ENCODE results near the gene PHF2. TPM values are rescaled to one million over a fixed set of nuclear protein-coding genes. Genes with fewer than 3 reads are reported as not detected.

Gene PHF2
- total RNA-seq, 1 donor from 2014 or later, result 27.4 TPM

GRCh38 chr9:93673021-93673838 is 96.8 kb downstream of the PHF2 start:
- Histone ChIP-seq H3K27ac (replicated peaks) (peak overlapping the region; percentile 38), H3K9me3 (replicated peaks) (no peaks in the 10 kb centered on the region), H3K27me3 (ENCODE audit: low read depth) (no peaks in the 10 kb centered on the region), H3K36me3 (peaks cover 47% of the 10 kb centered on the region), H3K4me3 (no peak overlapping the region), H3K4me1 (peaks cover 9% of the 10 kb centered on the region)
- intact Hi-C loops (cut with micrococcal nuclease), result no loop called here
- DNase-seq, result peak; percentile 73
- TF ChIP-seq, protein P1, sequence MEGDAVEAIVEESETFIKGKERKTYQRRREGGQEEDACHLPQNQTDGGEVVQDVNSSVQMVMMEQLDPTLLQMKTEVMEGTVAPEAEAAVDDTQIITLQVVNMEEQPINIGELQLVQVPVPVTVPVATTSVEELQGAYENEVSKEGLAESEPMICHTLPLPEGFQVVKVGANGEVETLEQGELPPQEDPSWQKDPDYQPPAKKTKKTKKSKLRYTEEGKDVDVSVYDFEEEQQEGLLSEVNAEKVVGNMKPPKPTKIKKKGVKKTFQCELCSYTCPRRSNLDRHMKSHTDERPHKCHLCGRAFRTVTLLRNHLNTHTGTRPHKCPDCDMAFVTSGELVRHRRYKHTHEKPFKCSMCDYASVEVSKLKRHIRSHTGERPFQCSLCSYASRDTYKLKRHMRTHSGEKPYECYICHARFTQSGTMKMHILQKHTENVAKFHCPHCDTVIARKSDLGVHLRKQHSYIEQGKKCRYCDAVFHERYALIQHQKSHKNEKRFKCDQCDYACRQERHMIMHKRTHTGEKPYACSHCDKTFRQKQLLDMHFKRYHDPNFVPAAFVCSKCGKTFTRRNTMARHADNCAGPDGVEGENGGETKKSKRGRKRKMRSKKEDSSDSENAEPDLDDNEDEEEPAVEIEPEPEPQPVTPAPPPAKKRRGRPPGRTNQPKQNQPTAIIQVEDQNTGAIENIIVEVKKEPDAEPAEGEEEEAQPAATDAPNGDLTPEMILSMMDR (IDR thresholded peaks at IDR 0.05; ENCODE audit: borderline replicate concordance), result no peak

DNA sequence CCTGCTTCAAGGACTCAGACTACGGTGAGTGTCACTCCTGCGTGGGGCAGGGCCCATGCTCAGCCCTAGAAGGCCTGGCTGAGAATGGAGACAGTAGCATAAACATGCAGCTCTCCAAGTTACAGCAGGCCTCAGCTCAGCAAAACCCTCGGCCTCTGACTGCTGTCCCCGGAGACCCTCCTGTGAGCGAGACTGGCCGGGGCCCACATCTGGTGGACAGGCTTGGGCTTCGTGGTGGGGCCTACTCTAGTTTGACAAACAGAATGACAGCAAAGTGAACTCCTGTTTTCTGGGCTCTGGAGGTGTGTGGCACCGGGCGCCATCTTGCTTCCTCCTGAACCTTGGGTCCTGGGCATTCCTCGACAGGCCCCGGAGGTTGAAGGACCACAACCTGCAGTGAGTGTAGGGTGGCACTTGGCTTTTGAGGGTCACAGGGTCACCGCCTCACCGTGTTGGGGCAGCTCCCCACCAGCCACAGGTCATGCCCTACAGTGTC is 97.5 kb downstream of the PHF2 start:
- H3K9me3 ChIP-seq (replicated peaks), result no peaks in the 10 kb centered on the region
- peaks cover 9% of the 10 kb centered on the region for H3K4me1 ChIP-seq
- H3K36me3 ChIP-seq, result peaks cover 50% of the 10 kb centered on the region
- no peaks in the 10 kb centered on the region for H3K27me3 ChIP-seq (ENCODE audit: low read depth)
- intact Hi-C loops (cut with micrococcal nuclease), result no loop called here
- TF ChIP-seq, protein P1 (IDR thresholded peaks at IDR 0.05; ENCODE audit: borderline replicate concordance), result no peak
- DNase-seq, result peak; percentile 13
- H3K4me3 ChIP-seq, result no peak overlapping the region
- peak overlapping the region; percentile 38 for H3K27ac ChIP-seq (replicated peaks)

DNA sequence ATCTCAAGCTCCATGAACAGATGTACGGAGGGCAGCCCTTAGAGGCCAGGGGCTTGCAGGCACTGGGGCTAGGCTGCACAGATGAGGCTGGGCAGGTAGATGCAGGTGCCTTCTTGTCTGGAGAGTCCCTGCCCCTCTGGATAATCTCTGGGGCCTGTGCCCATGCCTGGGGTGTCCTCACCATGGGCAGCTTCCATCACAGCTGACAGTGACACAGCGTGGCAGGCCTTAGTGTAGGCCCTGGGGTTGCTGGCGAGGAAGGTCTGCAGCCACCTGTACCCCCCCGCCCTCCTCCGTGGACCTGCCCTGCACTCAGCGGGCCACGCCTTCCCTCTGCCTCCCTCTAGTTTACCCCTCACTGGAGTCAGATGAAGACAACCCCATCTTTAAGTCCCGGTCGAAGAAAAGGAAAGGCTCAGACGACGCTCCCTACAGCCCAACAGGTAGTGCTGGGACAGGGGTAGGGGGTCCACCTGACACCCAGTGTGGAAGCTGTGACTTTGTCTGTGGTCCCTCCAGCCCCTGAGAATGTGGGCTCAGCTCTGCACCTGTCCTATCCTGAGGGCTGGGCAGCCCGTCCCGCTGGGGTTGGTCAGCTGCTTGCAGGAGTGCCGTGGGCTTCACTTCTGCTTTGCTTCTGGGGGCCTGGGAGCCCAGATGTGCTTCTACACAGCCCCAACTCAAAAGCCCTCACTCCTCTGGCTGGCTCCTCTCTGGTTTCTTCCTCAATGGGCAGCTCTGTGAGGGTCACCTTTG is 98.4 kb downstream of the PHF2 start:
- DNase-seq, result peak; percentile 8
- peaks cover 9% of the 10 kb centered on the region for H3K4me1 ChIP-seq
- TF ChIP-seq, protein P1 (IDR thresholded peaks at IDR 0.05; ENCODE audit: borderline replicate concordance), result no peak
- H3K27me3 ChIP-seq (ENCODE audit: low read depth), result no peaks in the 10 kb centered on the region
- peaks cover 52% of the 10 kb centered on the region for H3K36me3 ChIP-seq
- intact Hi-C loops (cut with micrococcal nuclease), result no loop called here
- no peak overlapping the region for H3K27ac ChIP-seq (replicated peaks)
- H3K9me3 ChIP-seq (replicated peaks), result no peaks in the 10 kb centered on the region
- H3K4me3 ChIP-seq, result no peak overlapping the region

DNA sequence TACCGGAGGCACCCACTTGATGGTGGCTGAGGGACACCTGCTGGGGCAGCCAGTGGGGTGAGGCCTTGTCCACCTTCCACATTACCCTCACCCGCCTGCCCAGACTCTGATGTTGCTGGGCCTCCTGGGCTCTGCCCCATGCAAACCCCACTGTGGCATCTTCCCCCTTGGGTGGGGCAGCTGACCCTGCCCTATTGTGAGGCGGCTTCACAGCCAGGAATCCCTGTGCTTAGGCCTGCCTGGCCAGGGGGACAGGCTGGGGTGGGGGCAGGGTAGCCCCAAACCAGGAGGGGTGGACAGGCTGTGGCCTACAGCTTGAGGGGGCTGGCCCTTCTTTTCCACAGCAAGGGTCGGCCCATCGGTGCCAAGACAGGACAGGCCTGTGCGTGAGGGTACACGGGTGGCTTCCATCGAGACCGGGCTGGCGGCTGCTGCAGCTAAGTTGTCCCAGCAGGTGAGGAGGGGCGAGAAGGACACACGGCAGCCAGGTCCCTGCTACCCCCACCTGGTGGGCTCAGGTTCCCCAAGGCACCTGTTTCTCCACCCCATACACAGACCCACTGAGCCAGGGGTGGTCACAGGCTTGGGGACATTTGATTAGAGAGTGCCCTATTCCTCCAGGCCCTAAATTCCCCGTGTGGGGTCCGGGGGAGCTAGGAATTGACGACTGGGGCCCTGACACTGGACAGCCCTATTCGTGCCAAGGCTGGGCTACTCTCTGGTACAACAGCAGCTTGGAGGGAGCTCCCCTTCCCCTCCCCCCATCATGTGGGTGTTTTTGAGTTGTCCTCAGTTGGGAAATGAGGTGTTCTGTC is 99.2 kb downstream of the PHF2 start:
- Histone ChIP-seq H3K27ac (replicated peaks) (no peak overlapping the region), H3K4me3 (no peak overlapping the region), H3K4me1 (peaks cover 9% of the 10 kb centered on the region), H3K36me3 (peaks cover 52% of the 10 kb centered on the region), H3K27me3 (ENCODE audit: low read depth) (no peaks in the 10 kb centered on the region), H3K9me3 (replicated peaks) (no peaks in the 10 kb centered on the region)
- peak; percentile 13 for DNase-seq
- TF ChIP-seq, protein P1 (IDR thresholded peaks at IDR 0.05; ENCODE audit: borderline replicate concordance), result no peak
- intact Hi-C loops (cut with micrococcal nuclease), result no loop called here

All from left ventricle myocardium inferior (tissue), 1 donor.